Measurements from ENCODE around the gene TRMU.

The TRMU gene

GRCh38 chr22:46336119-46337078 is 885 bp downstream of the TRMU start:
- peak in 11 of 56 donors; percentile 12 to 64 (median 28) for DNase-seq

- DNase-seq = no peak
Measured at GRCh38 chr22:46337870-46338269, 2.4 kb downstream of the TRMU start.

- DNase-seq = no peak
Measured at GRCh38 chr22:46338636-46339035, 3.1 kb downstream of the TRMU start.

- DNase-seq = no peak
Measured at GRCh38 chr22:46339956-46340355, 4.4 kb downstream of the TRMU start.

- DNase-seq = no peak
Measured at GRCh38 chr22:46340676-46341075, 5.2 kb downstream of the TRMU start.

GRCh38 chr22:46346680-46347405 is 11.3 kb downstream of the TRMU start:
- DNase-seq = no peak

GRCh38 chr22:46347646-46348045 is 12.1 kb downstream of the TRMU start:
- no peak for DNase-seq

GRCh38 chr22:46348099-46348695 is 12.7 kb downstream of the TRMU start:
- no peak for DNase-seq

- DNase-seq = no peak
Measured at GRCh38 chr22:46349238-46349637, 13.7 kb downstream of the TRMU start.

GRCh38 chr22:46349681-46350080 is 14.2 kb downstream of the TRMU start:
- no peak for DNase-seq

GRCh38 chr22:46350121-46350520 is 14.6 kb downstream of the TRMU start:
- no peak for DNase-seq

GRCh38 chr22:46350646-46351045 is 15.1 kb downstream of the TRMU start:
- DNase-seq = no peak

- no peak for DNase-seq
Measured at GRCh38 chr22:46351131-46351735, 15.7 kb downstream of the TRMU start.

GRCh38 chr22:46351767-46352166 is 16.3 kb downstream of the TRMU start:
- no peak for DNase-seq

GRCh38 chr22:46352276-46352675 is 16.8 kb downstream of the TRMU start:
- no peak for DNase-seq

- peak in 21 of 56 donors; percentile 4 to 64 (median 29) for DNase-seq
Measured at GRCh38 chr22:46352691-46353386, 17.3 kb downstream of the TRMU start.

- DNase-seq = no peak
Measured at GRCh38 chr22:46353483-46354105, 18.1 kb downstream of the TRMU start.

- no peak for DNase-seq
Measured at GRCh38 chr22:46354176-46354992, 18.9 kb downstream of the TRMU start.

GRCh38 chr22:46354993-46355305 is 19.4 kb downstream of the TRMU start:
- DNase-seq = no peak

Data from amygdala (tissue), 56 donors.